ENCODE results near the gene TANC1. TPM values are rescaled to one million over a fixed set of nuclear protein-coding genes. Genes with fewer than 3 reads are reported as not detected.
A peak's percentile ranks its signal among the peaks of the same experiment; 100 is the strongest.

The TANC1 gene
- total RNA-seq, 1 donor = 34.7 TPM

GRCh38 chr2:159060518-159060917 is 92.1 kb downstream of the TANC1 start:
- no peaks in the 10 kb centered on the region for H4K20me1 ChIP-seq (ENCODE audit: insufficient read depth, low read length)
- H2AFZ ChIP-seq (ENCODE audit: low read length) = no peak overlapping the region
- no peak overlapping the region for H3K27ac ChIP-seq (ENCODE audit: low read depth, low read length)
- peaks cover 38% of the 10 kb centered on the region for H3K79me2 ChIP-seq (ENCODE audit: insufficient read depth, low read length)
- no peaks in the 10 kb centered on the region for H3K27me3 ChIP-seq (ENCODE audit: insufficient read depth, low read length)
- no peak overlapping the region for H3K4me3 ChIP-seq (ENCODE audit: insufficient read depth, low read length)
- peaks cover 10% of the 10 kb centered on the region for H3K4me1 ChIP-seq (ENCODE audit: insufficient read depth, low read length)
- H3K9me3 ChIP-seq (ENCODE audit: low read depth, low read length) = no peaks in the 10 kb centered on the region
- no peak for TF ChIP-seq CTCF (IDR thresholded peaks at IDR 0.05; ENCODE audit: extremely low read depth, low read depth, low read length)
- DNase-seq (ENCODE audit: insufficient read length, low spot score, missing footprints) = no peak
- H3K4me2 ChIP-seq (ENCODE audit: insufficient read depth, low read length) = no peak overlapping the region
- no peaks in the 10 kb centered on the region for H3K36me3 ChIP-seq (ENCODE audit: insufficient read depth, low read length)

- H3K27me3 ChIP-seq (ENCODE audit: insufficient read depth, low read length) = no peaks in the 10 kb centered on the region
- H2AFZ ChIP-seq (ENCODE audit: low read length) = no peak overlapping the region
- H4K20me1 ChIP-seq (ENCODE audit: insufficient read depth, low read length) = no peaks in the 10 kb centered on the region
- no peak for TF ChIP-seq CTCF (IDR thresholded peaks at IDR 0.05; ENCODE audit: extremely low read depth, low read depth, low read length)
- DNase-seq (ENCODE audit: insufficient read length, low spot score, missing footprints) = no peak
- H3K9me3 ChIP-seq (ENCODE audit: low read depth, low read length) = no peaks in the 10 kb centered on the region
- no peaks in the 10 kb centered on the region for H3K36me3 ChIP-seq (ENCODE audit: insufficient read depth, low read length)
- no peak overlapping the region for H3K27ac ChIP-seq (ENCODE audit: low read depth, low read length)
- peaks cover 14% of the 10 kb centered on the region for H3K4me1 ChIP-seq (ENCODE audit: insufficient read depth, low read length)
- no peak overlapping the region for H3K4me3 ChIP-seq (ENCODE audit: insufficient read depth, low read length)
- peaks cover 23% of the 10 kb centered on the region for H3K79me2 ChIP-seq (ENCODE audit: insufficient read depth, low read length)
- H3K4me2 ChIP-seq (ENCODE audit: insufficient read depth, low read length) = no peak overlapping the region
These were observed 95.2 kb downstream of the TANC1 start for GRCh38 chr2:159063677-159064076.

- no peaks in the 10 kb centered on the region for H3K9me3 ChIP-seq (ENCODE audit: low read depth, low read length)
- H3K27me3 ChIP-seq (ENCODE audit: insufficient read depth, low read length) = no peaks in the 10 kb centered on the region
- TF ChIP-seq CTCF (IDR thresholded peaks at IDR 0.05; ENCODE audit: extremely low read depth, low read depth, low read length) = no peak
- peak overlapping the region; percentile 13 for H3K4me2 ChIP-seq (ENCODE audit: insufficient read depth, low read length)
- no peak overlapping the region for H3K4me3 ChIP-seq (ENCODE audit: insufficient read depth, low read length)
- DNase-seq (ENCODE audit: insufficient read length, low spot score, missing footprints) = no peak
- H3K79me2 ChIP-seq (ENCODE audit: insufficient read depth, low read length) = peaks cover 21% of the 10 kb centered on the region
- H3K4me1 ChIP-seq (ENCODE audit: insufficient read depth, low read length) = peaks cover 22% of the 10 kb centered on the region
- H3K36me3 ChIP-seq (ENCODE audit: insufficient read depth, low read length) = no peaks in the 10 kb centered on the region
- peak overlapping the region; percentile 32 for H2AFZ ChIP-seq (ENCODE audit: low read length)
- H3K27ac ChIP-seq (ENCODE audit: low read depth, low read length) = no peak overlapping the region
- H4K20me1 ChIP-seq (ENCODE audit: insufficient read depth, low read length) = no peaks in the 10 kb centered on the region
These were observed 96.2 kb downstream of the TANC1 start for GRCh38 chr2:159064446-159065301.

- no peaks in the 10 kb centered on the region for H3K9me3 ChIP-seq (ENCODE audit: low read depth, low read length)
- peaks cover 26% of the 10 kb centered on the region for H3K4me1 ChIP-seq (ENCODE audit: insufficient read depth, low read length)
- no peak overlapping the region for H3K4me2 ChIP-seq (ENCODE audit: insufficient read depth, low read length)
- H3K27me3 ChIP-seq (ENCODE audit: insufficient read depth, low read length) = no peaks in the 10 kb centered on the region
- no peak overlapping the region for H3K27ac ChIP-seq (ENCODE audit: low read depth, low read length)
- TF ChIP-seq CTCF (IDR thresholded peaks at IDR 0.05; ENCODE audit: extremely low read depth, low read depth, low read length) = no peak
- no peak overlapping the region for H3K4me3 ChIP-seq (ENCODE audit: insufficient read depth, low read length)
- H4K20me1 ChIP-seq (ENCODE audit: insufficient read depth, low read length) = no peaks in the 10 kb centered on the region
- H3K79me2 ChIP-seq (ENCODE audit: insufficient read depth, low read length) = peaks cover 16% of the 10 kb centered on the region
- DNase-seq (ENCODE audit: insufficient read length, low spot score, missing footprints) = no peak
- no peaks in the 10 kb centered on the region for H3K36me3 ChIP-seq (ENCODE audit: insufficient read depth, low read length)
- no peak overlapping the region for H2AFZ ChIP-seq (ENCODE audit: low read length)
These were observed 96.9 kb downstream of the TANC1 start for GRCh38 chr2:159065313-159065712.

Measured in osteoblast (primary cell).